ENCODE results near the gene KHK.

- TF ChIP-seq ZNF12 (CRISPR knock-in tag; IDR thresholded peaks at IDR 0.05) = no peak
- no peak for TF ChIP-seq DPF2 (IDR thresholded peaks at IDR 0.05)
These were observed 6.0 kb upstream of the KHK start for GRCh38 chr2:27080603-27080936.
